ENCODE results near the gene SRPRB. TPM values are rescaled to one million over a fixed set of nuclear protein-coding genes. Genes with fewer than 3 reads are reported as not detected.

SRPRB gene
- total RNA-seq, 1 donor from 2014 or later: 26.0 TPM

GRCh38 chr3:133763797-133764683 is 41.6 kb upstream of the SRPRB start:
- H3K4me1 ChIP-seq: peaks cover 15% of the 10 kb centered on the region
- H3K36me3 ChIP-seq: no peaks in the 10 kb centered on the region
- intact Hi-C loops (cut with micrococcal nuclease): no loop called here
- TF ChIP-seq CTCF (IDR thresholded peaks at IDR 0.05; ENCODE audit: borderline replicate concordance): no peak
- H3K4me3 ChIP-seq: no peak overlapping the region
- no peaks in the 10 kb centered on the region for H3K27me3 ChIP-seq (ENCODE audit: low read depth)
- no peaks in the 10 kb centered on the region for H3K9me3 ChIP-seq (replicated peaks)
- no peak overlapping the region for H3K27ac ChIP-seq (replicated peaks)
- no peak for DNase-seq

- no peak overlapping the region for H3K4me3 ChIP-seq
- H3K27me3 ChIP-seq (ENCODE audit: low read depth): no peaks in the 10 kb centered on the region
- no peaks in the 10 kb centered on the region for H3K36me3 ChIP-seq
- intact Hi-C loops (cut with micrococcal nuclease): no loop called here
- H3K9me3 ChIP-seq (replicated peaks): no peaks in the 10 kb centered on the region
- TF ChIP-seq CTCF (IDR thresholded peaks at IDR 0.05; ENCODE audit: borderline replicate concordance): no peak
- peaks cover 15% of the 10 kb centered on the region for H3K4me1 ChIP-seq
- no peak overlapping the region for H3K27ac ChIP-seq (replicated peaks)
- DNase-seq: no peak
Observed at GRCh38 chr3:133765256-133765655, 40.4 kb upstream of the SRPRB start.

- Histone ChIP-seq H3K27ac (replicated peaks) (no peak overlapping the region), H3K9me3 (replicated peaks) (no peaks in the 10 kb centered on the region), H3K4me3 (no peak overlapping the region), H3K36me3 (no peaks in the 10 kb centered on the region), H3K27me3 (ENCODE audit: low read depth) (no peaks in the 10 kb centered on the region), H3K4me1 (peaks cover 15% of the 10 kb centered on the region)
- intact Hi-C loops (cut with micrococcal nuclease): no loop called here
- DNase-seq: no peak
- no peak for TF ChIP-seq CTCF (IDR thresholded peaks at IDR 0.05; ENCODE audit: borderline replicate concordance)
Observed at GRCh38 chr3:133767607-133768006, 38.0 kb upstream of the SRPRB start.

- peaks cover 8% of the 10 kb centered on the region for H3K4me1 ChIP-seq
- no peaks in the 10 kb centered on the region for H3K36me3 ChIP-seq
- no peak for TF ChIP-seq CTCF (IDR thresholded peaks at IDR 0.05; ENCODE audit: borderline replicate concordance)
- H3K27ac ChIP-seq (replicated peaks): no peak overlapping the region
- no peaks in the 10 kb centered on the region for H3K27me3 ChIP-seq (ENCODE audit: low read depth)
- H3K9me3 ChIP-seq (replicated peaks): no peaks in the 10 kb centered on the region
- H3K4me3 ChIP-seq: no peak overlapping the region
- intact Hi-C loops (cut with micrococcal nuclease): no loop called here
- DNase-seq: no peak
Observed at GRCh38 chr3:133769536-133769935, 36.1 kb upstream of the SRPRB start.

- H3K36me3 ChIP-seq: no peaks in the 10 kb centered on the region
- H3K27ac ChIP-seq (replicated peaks): no peak overlapping the region
- no peaks in the 10 kb centered on the region for H3K9me3 ChIP-seq (replicated peaks)
- no peak for DNase-seq
- TF ChIP-seq CTCF (IDR thresholded peaks at IDR 0.05; ENCODE audit: borderline replicate concordance): no peak
- no peaks in the 10 kb centered on the region for H3K4me1 ChIP-seq
- H3K4me3 ChIP-seq: no peak overlapping the region
- intact Hi-C loops (cut with micrococcal nuclease): no loop called here
- peaks cover under 1% of the 10 kb centered on the region for H3K27me3 ChIP-seq (ENCODE audit: low read depth)
Observed at GRCh38 chr3:133773732-133774131, 31.9 kb upstream of the SRPRB start.
